ENCODE results near the gene IL1RAPL2.

- TF ChIP-seq SUZ12 (IDR thresholded peaks at IDR 0.05; ENCODE audit: extremely low read depth, insufficient read depth, insufficient read length) (no peak), YY1 (IDR thresholded peaks at IDR 0.05; ENCODE audit: insufficient read depth, insufficient read length) (no peak), ZNF274 (IDR thresholded peaks at IDR 0.05; ENCODE audit: low read depth, low read length) (no peak)
Observed at GRCh38 chrX:104696667-104697066, 130.7 kb downstream of the IL1RAPL2 start.

All from NT2/D1 (cell line).